ENCODE results near the gene HERC4.

DNA sequence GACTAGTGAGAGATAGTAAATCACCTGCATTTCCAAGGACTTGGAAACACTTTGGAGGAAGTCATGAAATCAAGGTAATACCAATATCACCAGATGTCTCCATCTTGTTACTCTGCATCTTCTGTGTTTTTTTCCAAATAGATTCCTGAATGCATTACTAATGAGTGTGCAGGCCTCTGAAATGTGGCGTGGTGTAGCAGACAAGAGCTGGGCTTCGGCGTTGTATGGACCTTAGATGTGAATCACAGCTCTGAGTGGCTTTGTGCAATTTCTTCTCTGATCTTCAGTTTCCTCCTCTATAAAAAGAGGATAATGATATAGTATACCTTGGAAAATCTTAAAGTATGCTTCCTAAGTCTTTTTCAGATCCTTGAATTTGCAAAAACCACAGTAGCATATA lies 24.7 kb upstream of the HERC4 start:
- no peak for TF ChIP-seq CTCF (conservative IDR thresholded peaks at IDR 0.05; ENCODE audit: low read length)
- no peak for TF ChIP-seq EZH2phosphoT487 (IDR thresholded peaks at IDR 0.05; ENCODE audit: borderline replicate concordance)

Data from Loucy (cell line).